ENCODE measurements around the gene DAPP1.

- TF ChIP-seq CTCF (IDR thresholded peaks at IDR 0.05) (no peak), POLR2A (IDR thresholded peaks at IDR 0.05) (no peak)
Measured at GRCh38 chr4:99827454-99827853, 10.8 kb downstream of the DAPP1 start.
